Upper lobe of left lung (tissue), 6 donors: ENCODE data around the gene ENTR1. TPM values are rescaled to one million over a fixed set of nuclear protein-coding genes. Genes with fewer than 3 reads are reported as not detected.

Experiments used
- ATAC-seq, 2 donors: fragments of 200-7000 bp; cut with Tn5 transposase; one replicate each; pipeline ENCODE4 v1.9.1; 2022; ENCODE audit warnings: mild to moderate bottlenecking in 2 of 2, moderate library complexity in 2 of 2; ENCODE audit not compliant: low FRiP score in 2 of 2
- DNase-seq, 2 donors: peaks; one replicate each; pipeline ENCODE4 v3.0.0-alpha.2; 2019 to 2020
- H3K27ac ChIP-seq, 4 donors: fragments of 200-600 bp; sonication (generic); one replicate each; pipeline ENCODE4 v1.5.1; 2016 to 2019
- H3K27me3 ChIP-seq, 4 donors: fragments of 200-600 bp; sonication (generic); one replicate each; pipeline ENCODE4 v1.5.1; 2017 to 2019
- H3K36me3 ChIP-seq, 4 donors: fragments of 200-600 bp; sonication (generic); one replicate each; pipeline ENCODE4 v1.5.1; 2016 to 2019
- H3K4me1 ChIP-seq, 4 donors: fragments of 200-600 bp; sonication (generic); one replicate each; pipeline ENCODE4 v1.5.1; 2018 to 2019
- H3K4me3 ChIP-seq, 4 donors: fragments of 200-600 bp; sonication (generic); one replicate each; pipeline ENCODE4 v1.5.1; 2017 to 2019; ENCODE audit warnings: mild to moderate bottlenecking in 2 of 4, moderate library complexity in 1 of 4
- H3K9me3 ChIP-seq, 4 donors: fragments of 200-600 bp; sonication (generic); one replicate each; pipeline ENCODE4 v1.5.1; 2018 to 2019
- CTCF ChIP-seq, 6 experiments: fragments of 450-650 bp in 4 of 6; fragments of 200-600 bp in 2 of 6; sonication (generic) in 2 of 6; IDR thresholded peaks; one replicate each; pipeline ENCODE4 v1.5.1; 2016 to 2019; ENCODE audit warnings: antibody characterized with exemption in 6 of 6
- EP300 ChIP-seq, 4 donors: sonication (generic); formaldehyde crosslinking; IDR thresholded peaks; one replicate each; pipeline ENCODE4 v1.5.1; 2017; ENCODE audit warnings: antibody characterized with exemption in 4 of 4, control low read depth in 2 of 4
- POLR2A ChIP-seq, 4 donors: fragments of 450-650 bp; IDR thresholded peaks; one replicate each; pipeline ENCODE4 v1.5.1; 2016 to 2017; ENCODE audit warnings: antibody characterized with exemption in 4 of 4, mild to moderate bottlenecking in 2 of 4
- POLR2AphosphoS5 ChIP-seq, 2 donors: sonication (generic); formaldehyde crosslinking; IDR thresholded peaks; one replicate each; pipeline ENCODE4 v1.5.1; 2017; ENCODE audit warnings: antibody characterized with exemption in 2 of 2
- WGBS, 2 donors: methylation state at CpG; one replicate each; pipeline ENCODE4 v1.1.5; 2017 to 2018; 5-methylcytosine and 5-hydroxymethylcytosine counted together
- total RNA-seq, 6 donors: library from RNA; depleted of rRNA in 4 of 6; stranded (reverse); fragments of >200 nt in 4 of 6; gene quantifications; one replicate each; pipeline versions ENCODE4 v1.1.0 to v1.2.1, GENCODE V29; 2016 to 2021
- donor health status: DM: no; HTN: no; CAD: no; lungs with moderate emphysema.
- donor health status: DM: no; HTN: yes; CAD: no; lungs with severe emphysema.

ENTR1 gene
- total RNA-seq, 6 donors from 2014 or later: 29.6 to 128 (median 40.0) TPM

GRCh38 chr9:136379003-136379287, 31.5 kb downstream of the ENTR1 start:
- DNase-seq (no peak), ATAC-seq (no peak)
- Histone ChIP-seq H3K27ac (no peak overlapping the region), H3K4me1 (no peaks in the 10 kb centered on the region), H3K36me3 (peaks cover 0 to 57% (median 48%) of the 10 kb centered on the region in 4 donors), H3K27me3 (no peaks in the 10 kb centered on the region), H3K4me3 (no peak overlapping the region), H3K9me3 (no peaks in the 10 kb centered on the region)
- WGBS, 2 donors: 82 to 88% methylated on average over 6 to 18 of the region's 18 CpGs
- no peak for TF ChIP-seq EP300 (IDR thresholded peaks at IDR 0.05)
- no peak for TF ChIP-seq CTCF (IDR thresholded peaks at IDR 0.05)
- no peak for TF ChIP-seq POLR2AphosphoS5 (IDR thresholded peaks at IDR 0.05)
- TF ChIP-seq POLR2A (IDR thresholded peaks at IDR 0.05): no peak

GRCh38 chr9:136378170-136379002, 32.0 kb downstream of the ENTR1 start:
- peak in 1 of 2 donors; percentile 83 for DNase-seq
- ATAC-seq: no peak
- no peaks in the 10 kb centered on the region for H3K9me3 ChIP-seq
- H3K36me3 ChIP-seq: peaks cover 0 to 52% (median 42%) of the 10 kb centered on the region in 4 donors
- no peak overlapping the region for H3K27ac ChIP-seq
- TF ChIP-seq EP300 (IDR thresholded peaks at IDR 0.05) (no peak), POLR2AphosphoS5 (IDR thresholded peaks at IDR 0.05) (no peak), POLR2A (IDR thresholded peaks at IDR 0.05) (no peak), CTCF (IDR thresholded peaks at IDR 0.05) (no peak)
- H3K27me3 ChIP-seq: no peaks in the 10 kb centered on the region
- WGBS, 2 donors: 87 to 88% methylated on average over 9 to 27 of the region's 28 CpGs
- H3K4me1 ChIP-seq: peaks cover 0 to 3% (median under 1%) of the 10 kb centered on the region in 4 donors
- no peak overlapping the region for H3K4me3 ChIP-seq

- no peak for TF ChIP-seq POLR2A (IDR thresholded peaks at IDR 0.05)
- no peak for TF ChIP-seq CTCF (IDR thresholded peaks at IDR 0.05)
- H3K4me1 ChIP-seq: peaks cover 5 to 11% (median 7%) of the 10 kb centered on the region in 4 donors
- 86 to 93% methylated on average over 8 to 27 of the region's 32 CpGs for WGBS, 2 donors
- H3K36me3 ChIP-seq: peaks cover 0 to 43% (median 34%) of the 10 kb centered on the region in 4 donors
- ATAC-seq (no peak), DNase-seq (peak in 1 of 2 donors; percentile 78)
- H3K9me3 ChIP-seq: no peaks in the 10 kb centered on the region
- no peak overlapping the region for H3K27ac ChIP-seq
- H3K4me3 ChIP-seq: no peak overlapping the region
- H3K27me3 ChIP-seq: no peaks in the 10 kb centered on the region
Measured at GRCh38 chr9:136377341-136378169, 32.9 kb downstream of the ENTR1 start.

GRCh38 chr9:136376457-136376856, 34.0 kb downstream of the ENTR1 start:
- peaks cover 10 to 19% (median 14%) of the 10 kb centered on the region in 4 donors for H3K4me1 ChIP-seq
- DNase-seq: peak in 1 of 2 donors; percentile 67
- no peak for TF ChIP-seq POLR2A (IDR thresholded peaks at IDR 0.05)
- TF ChIP-seq EP300 (IDR thresholded peaks at IDR 0.05): no peak

GRCh38 chr9:136375096-136375495, 35.3 kb downstream of the ENTR1 start:
- WGBS, 2 donors: 94 to 95% methylated on average over 10 to 12 of the region's 12 CpGs
- Histone ChIP-seq H3K9me3 (no peaks in the 10 kb centered on the region), H3K4me3 (no peak overlapping the region), H3K4me1 (peaks cover 10 to 19% (median 14%) of the 10 kb centered on the region in 4 donors), H3K27ac (no peak overlapping the region), H3K36me3 (peaks cover 0 to 23% (median 11%) of the 10 kb centered on the region in 4 donors), H3K27me3 (no peaks in the 10 kb centered on the region)
- TF ChIP-seq POLR2A (IDR thresholded peaks at IDR 0.05) (no peak), POLR2AphosphoS5 (IDR thresholded peaks at IDR 0.05) (no peak)
- DNase-seq (peak in 1 of 2 donors; percentile 73), ATAC-seq (no peak)

More at GRCh38 chr9:136376457-136376856, 34.0 kb downstream of the ENTR1 start:
- Histone ChIP-seq H3K9me3 (no peaks in the 10 kb centered on the region), H3K4me3 (no peak overlapping the region), H3K27ac (no peak overlapping the region), H3K36me3 (peaks cover 0 to 32% (median 23%) of the 10 kb centered on the region in 4 donors), H3K27me3 (no peaks in the 10 kb centered on the region)
- WGBS, 2 donors: 77 to 78% methylated on average over 3 to 8 of the region's 8 CpGs
- ATAC-seq: no peak
